HL-60 (cell line): ENCODE data around the gene CCL18.

Source experiments
- CTCF ChIP-seq: IDR thresholded peaks from one replicate; pipeline ENCODE4 v1.5.1; 2011; ENCODE audit warnings: low read length, control low read depth, inconsistent platforms; ENCODE audit not compliant: insufficient read depth
- GABPA ChIP-seq: IDR thresholded peaks from 2 replicates; pipeline ENCODE4 v1.6.1; 2012; ENCODE audit warnings: low read depth
- POLR2AphosphoS5 ChIP-seq: IDR thresholded peaks from 2 replicates; pipeline ENCODE4 v1.6.1; 2012; ENCODE audit warnings: low read depth
- REST ChIP-seq: IDR thresholded peaks from 2 replicates; pipeline ENCODE4 v1.6.1; 2012; ENCODE audit warnings: low read depth; ENCODE audit not compliant: insufficient replicate concordance
- SPI1 ChIP-seq: IDR thresholded peaks from 2 replicates; pipeline ENCODE4 v1.6.1; 2012; ENCODE audit warnings: low read depth, mild to moderate bottlenecking, borderline replicate concordance

DNA sequence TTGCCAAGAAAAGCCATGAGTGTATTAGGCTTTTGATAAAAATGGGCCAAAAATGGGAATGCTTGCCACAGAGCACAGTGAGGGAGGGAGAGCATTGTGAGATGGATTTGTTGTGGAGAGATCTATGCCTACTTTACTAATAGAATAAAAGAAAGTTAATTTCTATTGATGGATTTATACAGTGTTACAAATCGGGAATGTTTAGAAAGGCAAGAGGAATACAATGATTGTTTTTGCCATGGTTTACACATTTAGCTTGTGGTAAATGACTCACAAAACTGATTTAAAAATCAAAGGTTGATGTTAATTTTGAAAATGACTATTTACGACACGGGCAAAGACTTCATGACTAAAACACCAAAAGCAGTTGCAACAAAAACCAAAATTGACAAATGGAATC lies 56.1 kb downstream of the CCL18 start:
- no peak for TF ChIP-seq CTCF
- TF ChIP-seq SPI1 = no peak
- no peak for TF ChIP-seq REST
- TF ChIP-seq POLR2AphosphoS5 = no peak
- TF ChIP-seq GABPA = no peak
